IMR-90 (cell line): ENCODE results near the gene HYLS1.

Source experiments
- CTCF ChIP-seq: conservative IDR thresholded peaks from 2 replicates; pipeline ENCODE4 v1.5.1; 2012; ENCODE audit warnings: mild to moderate bottlenecking, low read depth, low read length, improper control_type of control experiment
- ELK1 ChIP-seq: fragments of 150-350 bp; IDR thresholded peaks from 2 replicates; pipeline ENCODE4 v1.6.1; 2016; ENCODE audit warnings: low read depth, mild to moderate bottlenecking, low read length, moderate library complexity, borderline replicate concordance
- MAFK ChIP-seq: IDR thresholded peaks from 2 replicates; pipeline ENCODE4 v1.6.1; 2012; ENCODE audit warnings: low read depth, low read length, improper control_type of control experiment
- MXI1 ChIP-seq: IDR thresholded peaks from 2 replicates; pipeline ENCODE4 v1.6.1; 2012; ENCODE audit warnings: low read depth, mild to moderate bottlenecking, low read length, moderate library complexity, borderline replicate concordance
- POLR2A ChIP-seq: IDR thresholded peaks from 2 replicates; pipeline ENCODE4 v1.6.1; 2012; ENCODE audit warnings: mild to moderate bottlenecking, low read depth, low read length
- RAD21 ChIP-seq: IDR thresholded peaks from 2 replicates; pipeline ENCODE4 v1.6.1; 2012; ENCODE audit warnings: low read length, improper control_type of control experiment
- RFX5 ChIP-seq: IDR thresholded peaks from 2 replicates; pipeline ENCODE4 v1.8.0; 2012; ENCODE audit warnings: low read depth, mild to moderate bottlenecking, low read length, moderate library complexity
- SMC3 ChIP-seq: fragments of 150-350 bp; IDR thresholded peaks from 2 replicates; pipeline ENCODE4 v1.6.1; 2016; ENCODE audit warnings: low read depth, mild to moderate bottlenecking, antibody characterized with exemption, low read length, moderate library complexity

GRCh38 chr11:125941267-125941618, 53.8 kb downstream of the HYLS1 start:
- TF ChIP-seq CTCF = no peak
- no peak for TF ChIP-seq ELK1
- TF ChIP-seq POLR2A = no peak
- TF ChIP-seq RAD21 = no peak
- no peak for TF ChIP-seq RFX5
- no peak for TF ChIP-seq MAFK
- no peak for TF ChIP-seq SMC3
- TF ChIP-seq MXI1 = no peak
